HUDEP-2 (cell line): ENCODE data around the gene FAN1.

Experiments
- DNase-seq, 76 experiments: peaks; one replicate each; lab custom pipeline; 2025; ENCODE audit not compliant: unreplicated experiment in 76 of 76; lab: John Stamatoyannopoulos, UW

The FAN1 gene

DNA sequence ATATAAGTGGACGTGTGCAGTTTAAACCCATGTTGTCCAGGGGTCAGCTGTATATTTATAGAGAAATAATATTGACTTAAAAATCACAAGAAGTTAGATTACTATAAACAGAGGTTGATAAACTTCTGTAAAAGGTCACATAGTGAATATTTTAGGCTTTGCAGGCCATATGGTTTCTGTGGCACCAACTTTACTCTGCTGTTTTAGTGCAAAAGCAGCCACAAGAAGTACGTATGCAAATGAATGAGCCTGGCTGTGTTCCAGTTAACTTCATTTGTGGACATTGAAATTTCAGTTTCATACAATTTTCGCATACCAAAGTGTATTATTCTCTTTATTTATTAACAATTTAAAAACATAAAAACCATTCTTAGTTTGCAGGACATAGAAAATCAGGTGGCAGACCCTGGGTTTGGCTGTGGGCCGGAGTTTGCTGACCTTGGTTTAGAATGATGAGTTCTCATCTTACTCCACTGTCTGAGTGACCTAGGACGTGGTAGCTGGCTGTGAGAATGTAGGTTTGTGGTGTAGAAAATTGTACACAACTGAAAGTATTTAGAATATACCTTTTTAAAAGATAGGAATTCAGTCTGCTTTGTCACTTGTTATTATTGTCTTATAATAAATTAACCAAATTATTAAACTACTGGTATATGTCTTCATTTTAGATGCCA lies 16.3 kb downstream of the FAN1 start:
- DNase-seq = no peak

DNA sequence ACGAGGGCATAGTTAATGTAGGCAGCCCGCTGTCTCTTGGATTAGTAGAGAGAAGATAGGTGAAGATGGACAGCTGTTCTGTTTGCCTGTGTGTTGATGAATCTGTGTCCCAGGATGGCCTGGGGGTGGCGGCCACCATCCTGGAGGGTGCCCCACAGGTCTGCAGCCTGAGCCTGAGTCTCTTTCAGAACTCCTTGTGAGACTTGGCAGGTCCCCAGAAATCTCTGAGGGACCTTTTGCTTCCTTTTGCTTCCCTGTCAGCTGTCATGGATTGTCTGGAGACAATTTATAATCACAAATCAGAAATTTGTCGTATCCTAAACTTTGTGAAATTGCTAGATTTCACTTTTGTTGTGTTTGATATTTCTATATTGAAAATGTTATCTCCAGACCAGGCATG lies 17.4 kb downstream of the FAN1 start:
- no peak for DNase-seq

DNA sequence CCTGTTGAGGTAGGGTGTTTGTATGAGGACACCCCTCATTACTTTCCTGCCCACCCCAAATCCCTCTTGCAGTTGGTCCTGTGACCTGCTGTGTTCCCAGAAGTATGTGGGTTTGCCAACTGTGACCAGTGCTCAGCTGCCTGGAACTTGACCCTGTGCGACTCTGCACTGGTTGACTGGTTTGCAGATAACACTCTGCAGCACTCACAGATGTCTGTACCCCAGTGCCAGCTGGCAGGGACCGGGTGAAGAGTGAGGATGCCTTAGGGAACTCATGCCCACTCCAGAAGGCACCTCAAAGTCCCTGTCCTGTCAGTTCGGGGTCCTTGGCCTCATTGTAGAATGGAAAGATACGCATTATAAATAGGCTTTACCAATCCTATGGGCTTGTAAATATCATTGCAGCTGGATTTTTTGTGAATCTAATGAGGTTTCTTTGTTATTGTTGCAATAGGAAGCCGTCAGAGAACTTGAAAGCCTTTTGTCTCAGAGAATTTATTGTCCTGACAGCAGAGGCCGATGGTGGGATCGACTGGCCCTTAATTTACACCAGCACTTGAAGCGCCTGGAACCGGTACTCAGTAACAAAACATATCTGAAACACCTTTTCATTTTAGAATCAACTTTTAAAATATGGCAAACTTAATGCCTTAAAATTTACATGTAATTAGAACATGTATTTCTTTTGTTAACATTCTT lies 18.2 kb downstream of the FAN1 start:
- no peak for DNase-seq

DNA sequence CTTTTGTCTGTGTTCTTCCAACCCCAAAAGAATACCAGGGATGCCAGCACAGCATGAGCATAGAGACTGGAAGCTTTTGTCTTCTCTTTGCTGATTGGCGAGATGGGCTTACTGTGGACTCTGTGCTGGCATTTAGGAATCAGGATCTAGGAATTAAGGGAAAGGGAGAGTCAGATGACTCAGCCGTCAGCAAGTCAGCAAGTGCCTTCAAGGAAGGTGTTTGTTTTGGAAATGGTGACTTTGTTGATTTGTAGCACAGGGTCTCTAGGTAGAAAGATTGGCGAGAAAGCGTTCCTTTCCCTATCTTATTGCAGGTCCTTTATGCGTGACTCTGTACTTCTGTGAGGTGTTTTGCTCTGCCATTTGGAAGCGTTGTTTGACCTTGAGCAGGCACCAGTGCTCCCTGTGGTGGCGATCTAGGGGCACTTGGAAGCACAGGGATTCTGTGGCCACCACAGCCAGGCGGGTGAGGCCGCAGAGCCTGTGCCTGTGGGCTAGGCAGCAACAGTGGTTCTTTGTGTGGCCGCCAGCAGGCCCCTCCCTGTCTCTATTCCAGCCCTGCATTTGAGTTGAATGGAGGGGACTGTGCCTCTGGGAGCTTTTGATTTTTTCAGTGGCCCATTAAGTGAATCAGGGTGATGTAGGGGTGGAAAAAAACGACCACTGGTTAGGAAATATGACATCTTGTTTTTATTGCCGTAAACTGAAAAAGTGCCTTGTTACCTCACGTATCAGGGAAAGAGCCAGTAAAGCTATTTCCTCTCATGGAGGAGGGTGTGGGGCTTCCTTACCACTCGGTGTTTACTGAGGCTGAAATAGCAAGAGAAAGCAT lies 19.0 kb downstream of the FAN1 start:
- DNase-seq = no peak

DNA sequence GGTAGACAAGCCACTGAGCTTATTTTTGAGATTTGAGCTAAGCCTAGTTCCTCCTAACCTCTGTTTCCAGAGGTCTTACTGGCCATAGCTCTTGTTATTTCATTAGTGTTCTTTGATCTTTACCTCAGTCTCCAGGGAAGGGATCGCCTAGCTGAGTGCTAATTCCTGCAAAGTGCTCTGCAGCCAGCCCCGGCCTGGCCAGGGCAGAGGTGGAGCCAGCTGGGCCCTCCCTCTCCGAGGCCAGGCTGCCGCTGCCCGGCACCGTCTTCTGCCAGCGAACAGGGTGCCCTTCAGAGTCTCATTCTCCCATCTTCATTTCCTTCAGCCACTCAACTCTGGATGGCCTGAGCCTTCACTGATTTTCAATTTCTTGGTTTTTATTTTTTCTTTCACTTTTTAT lies 19.7 kb downstream of the FAN1 start:
- DNase-seq = no peak

DNA sequence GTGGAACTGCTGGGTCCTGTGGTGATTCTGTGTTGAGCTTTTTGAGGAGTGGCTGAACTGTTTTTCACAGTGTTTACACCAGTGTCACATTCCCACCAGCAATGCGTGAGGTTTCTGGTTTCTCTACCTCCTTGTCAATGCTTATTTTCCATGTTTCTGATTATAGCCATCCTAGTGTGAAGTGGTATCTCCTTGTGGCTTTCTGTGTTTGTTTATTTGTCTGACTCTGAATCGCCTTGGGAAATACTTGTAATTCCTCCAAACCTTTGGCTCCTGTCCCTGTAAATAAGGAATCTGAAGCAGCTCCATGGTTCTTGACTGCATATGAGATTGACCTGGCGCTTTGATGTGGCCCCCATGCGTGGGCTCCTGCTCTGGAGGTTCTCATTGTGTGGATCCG lies 20.6 kb downstream of the FAN1 start:
- no peak for DNase-seq

DNA sequence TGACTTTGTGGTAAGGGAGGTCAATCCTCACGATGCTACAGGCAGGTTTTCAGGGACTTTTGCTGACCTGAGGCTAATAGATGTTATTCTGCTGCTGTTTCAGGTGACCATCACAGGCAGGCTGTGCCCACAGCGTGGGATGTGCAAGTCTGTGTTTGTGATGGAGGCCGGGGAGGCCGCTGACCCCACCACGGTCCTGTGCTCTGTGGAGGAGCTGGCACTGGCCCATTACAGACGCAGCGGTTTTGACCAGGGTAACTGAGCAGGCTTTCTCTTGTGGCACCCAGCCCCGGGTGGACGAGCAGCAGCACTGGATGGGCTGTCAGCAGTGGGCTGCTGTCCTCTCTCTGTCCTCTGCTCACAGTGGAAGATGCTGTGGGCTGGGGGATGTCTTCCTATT lies 22.0 kb downstream of the FAN1 start:
- DNase-seq = no peak

DNA sequence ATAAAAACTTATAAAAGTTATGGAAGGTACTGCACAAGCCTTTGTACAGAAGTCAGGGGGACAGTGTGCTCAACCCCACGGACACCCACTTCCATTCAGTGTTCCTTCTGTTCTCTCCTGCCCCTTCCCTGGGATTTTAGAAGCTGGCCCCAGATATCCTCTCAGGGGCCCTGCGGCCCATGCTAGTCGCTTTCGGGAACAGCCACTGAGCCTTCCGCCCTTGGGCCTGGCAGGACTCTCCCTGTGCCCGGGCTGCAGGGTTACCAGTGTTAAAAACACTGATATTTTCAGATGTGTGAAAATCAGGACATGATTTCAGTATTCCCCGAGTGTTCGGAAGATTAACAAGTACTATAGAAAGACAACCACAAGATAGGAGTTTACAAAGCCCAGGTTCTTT lies 22.4 kb downstream of the FAN1 start:
- DNase-seq = no peak

DNA sequence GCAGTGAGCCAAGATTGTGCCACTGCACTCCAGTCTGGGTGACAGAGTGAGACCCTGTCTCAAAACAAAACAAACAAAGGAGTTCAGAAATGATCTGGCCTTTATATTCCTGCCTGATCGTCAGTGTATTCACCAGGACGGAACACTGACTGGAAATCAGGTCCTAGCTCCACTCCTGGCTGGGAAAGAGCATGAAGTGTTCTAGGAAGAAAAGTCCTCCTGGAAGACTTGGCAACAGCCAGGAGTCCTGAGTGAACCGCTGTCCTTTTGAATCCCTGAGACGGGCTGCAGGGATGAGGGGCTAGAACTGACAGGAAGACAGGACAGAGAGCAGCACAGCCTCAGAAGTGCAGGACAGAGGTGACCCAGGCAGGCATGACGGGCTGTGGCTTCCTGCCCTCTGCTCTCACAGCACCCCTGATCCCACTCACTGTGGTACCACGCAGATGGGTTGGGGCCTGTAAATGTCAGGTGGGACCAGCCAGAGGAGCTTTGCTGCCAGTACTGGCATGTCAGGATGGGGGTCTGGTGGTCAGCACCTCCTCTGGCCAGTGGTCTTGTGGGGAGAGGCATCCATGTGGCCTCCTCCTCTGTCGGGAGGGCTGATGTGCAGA lies 23.5 kb downstream of the FAN1 start:
- no peak for DNase-seq

DNA sequence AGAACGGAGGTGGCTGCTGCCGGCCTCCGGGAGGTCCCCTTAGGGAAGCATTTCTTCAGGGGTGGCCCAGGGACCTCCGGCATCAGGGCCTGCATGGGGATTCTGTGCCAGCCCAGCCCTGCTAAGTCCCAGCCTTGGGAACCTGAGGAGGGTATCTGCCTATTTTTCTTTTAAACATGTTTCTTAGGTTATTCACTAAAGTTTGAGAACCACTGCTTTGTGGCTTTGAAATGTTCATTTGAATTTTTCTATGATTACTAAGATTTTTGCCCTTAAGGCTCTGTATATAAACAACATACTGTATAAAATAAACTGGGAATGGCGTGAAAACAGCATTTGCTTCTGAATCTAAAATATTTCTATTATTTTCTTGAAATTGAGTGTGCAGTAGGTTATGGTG lies 24.4 kb downstream of the FAN1 start:
- no peak for DNase-seq

DNA sequence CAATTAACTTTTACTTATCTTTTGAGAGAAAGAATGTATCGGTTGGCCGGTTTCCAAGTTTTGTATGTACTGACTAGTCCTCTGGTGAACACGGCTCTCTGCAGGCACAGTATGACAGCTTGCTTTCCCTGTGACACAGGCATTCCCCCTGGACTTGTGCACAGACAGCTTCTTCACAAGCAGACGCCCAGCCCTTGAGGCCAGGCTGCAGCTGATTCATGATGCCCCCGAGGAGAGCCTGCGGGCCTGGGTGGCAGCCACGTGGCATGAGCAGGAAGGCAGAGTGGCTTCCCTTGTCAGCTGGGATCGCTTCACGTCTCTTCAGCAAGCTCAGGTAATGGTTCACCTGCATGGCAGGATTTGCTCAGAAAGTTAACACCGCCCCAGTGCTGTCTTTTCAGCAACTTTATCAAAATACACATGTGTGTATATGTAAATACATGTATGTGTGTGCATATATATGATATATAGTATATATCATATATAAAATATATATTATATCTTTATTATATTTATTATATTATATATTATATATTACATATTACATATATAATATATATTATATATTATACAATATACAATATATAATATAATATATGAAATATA lies 25.5 kb downstream of the FAN1 start:
- no peak for DNase-seq

DNA sequence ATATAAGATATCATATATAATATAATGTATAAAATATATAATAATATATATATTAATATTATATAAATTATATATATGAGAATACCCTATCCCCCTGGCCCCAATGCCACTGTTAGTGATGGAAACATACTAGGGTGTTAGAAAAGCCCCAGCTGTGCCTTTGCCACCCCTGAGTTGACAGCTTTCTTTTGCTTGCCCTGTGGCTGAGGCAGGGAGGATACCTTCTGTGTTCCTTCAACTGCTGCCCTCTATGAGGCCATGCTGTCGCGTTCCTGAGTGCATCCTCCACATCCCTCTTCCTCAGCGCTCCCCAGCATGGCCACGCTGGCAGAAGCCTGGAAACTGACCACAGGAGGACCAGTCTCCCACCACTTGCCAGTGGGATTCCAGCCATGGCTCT lies 26.3 kb downstream of the FAN1 start:
- DNase-seq = no peak

DNA sequence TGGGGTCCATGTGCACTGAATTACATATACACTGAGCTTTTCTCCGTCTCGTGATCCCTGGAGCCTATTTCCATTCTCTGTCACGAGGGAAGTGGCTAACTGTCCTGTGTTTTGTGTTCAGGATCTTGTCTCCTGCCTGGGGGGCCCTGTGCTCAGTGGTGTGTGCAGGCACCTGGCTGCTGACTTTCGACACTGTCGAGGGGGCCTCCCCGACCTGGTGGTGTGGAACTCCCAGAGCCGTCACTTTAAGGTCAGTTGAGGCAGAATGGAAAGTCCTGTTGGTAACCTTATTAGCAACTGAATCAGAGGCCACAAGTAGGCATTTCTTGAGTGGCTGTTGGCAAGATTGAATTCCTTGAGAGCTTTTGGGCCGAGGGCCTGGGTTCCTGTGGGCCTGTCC lies 26.7 kb downstream of the FAN1 start:
- no peak for DNase-seq

DNA sequence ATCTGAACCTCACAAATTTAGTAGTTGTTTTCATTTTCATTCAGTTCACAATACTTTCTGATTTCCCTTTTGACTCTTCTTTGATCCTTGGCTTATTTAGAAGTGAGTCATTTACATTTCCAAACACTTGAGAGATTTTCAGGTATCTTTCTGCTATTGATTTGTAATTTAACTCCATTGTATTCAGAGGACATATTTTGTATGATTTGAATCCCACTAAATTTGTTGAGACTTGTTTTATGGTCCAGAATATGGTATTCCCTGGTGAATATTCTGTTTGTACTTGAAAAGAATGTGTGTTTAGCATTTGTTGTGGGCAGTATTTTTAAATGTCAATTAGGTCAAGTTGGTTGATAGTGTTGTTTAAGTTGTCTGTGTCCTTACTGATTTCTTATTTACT lies 29.6 kb downstream of the FAN1 start:
- no peak for DNase-seq

DNA sequence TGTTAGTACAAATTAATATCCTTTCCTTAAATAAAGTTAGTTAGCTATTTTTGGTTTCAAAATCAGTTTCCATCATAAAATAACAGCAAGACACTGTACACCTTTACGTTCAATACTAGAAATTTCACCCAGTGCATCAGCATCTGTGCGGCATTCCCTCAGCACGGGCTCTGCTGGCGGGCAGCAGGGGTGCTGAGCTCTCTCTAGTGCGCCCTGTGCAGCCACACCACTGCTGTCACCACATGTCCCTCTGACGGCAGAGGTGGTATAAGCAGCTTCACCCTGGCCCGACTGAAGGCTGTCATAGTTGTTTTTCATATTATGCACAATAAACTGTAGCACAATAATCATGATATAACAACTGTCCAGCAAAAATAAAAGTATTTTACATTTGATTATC lies 35.4 kb downstream of the FAN1 start:
- DNase-seq = no peak

DNA sequence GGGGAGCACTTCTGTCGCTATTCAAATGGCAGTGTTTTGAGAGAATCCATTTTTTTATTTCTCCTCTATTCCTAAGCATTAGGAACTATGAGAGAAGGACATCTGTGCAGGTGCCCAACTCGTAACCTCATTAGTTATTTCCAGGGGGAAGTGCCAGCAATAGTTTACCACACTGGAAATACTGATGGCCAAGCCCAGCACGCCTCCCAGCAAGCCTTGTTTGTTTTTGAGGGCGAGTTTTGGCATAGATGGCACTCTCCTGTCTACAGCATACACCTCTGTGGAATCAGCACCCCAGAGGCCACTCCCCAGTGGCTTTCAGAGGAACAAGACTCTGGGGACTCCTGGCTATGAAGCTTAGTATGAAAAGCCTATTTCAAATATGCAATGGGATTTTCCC lies 36.6 kb downstream of the FAN1 start:
- no peak for DNase-seq

DNA sequence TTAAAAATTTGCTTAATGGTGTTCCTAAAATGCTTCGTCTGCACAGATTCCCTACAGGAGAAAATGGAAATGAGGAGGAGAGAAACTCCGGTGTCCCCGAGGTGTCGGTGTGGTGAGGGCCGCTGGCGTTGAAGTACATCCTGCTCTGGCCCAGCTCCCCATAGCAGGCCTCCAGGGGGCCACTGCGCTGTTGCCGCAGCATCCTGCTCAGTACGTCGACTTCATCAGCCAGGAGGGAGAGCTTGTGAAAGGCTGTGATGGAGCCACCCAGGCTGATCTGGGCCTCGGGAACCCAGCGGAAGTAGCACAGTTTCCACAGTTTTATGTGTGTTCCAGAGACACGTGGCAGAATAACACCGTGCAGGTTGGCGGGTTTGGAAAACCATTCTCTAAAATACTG lies 37.8 kb downstream of the FAN1 start:
- DNase-seq = no peak

DNA sequence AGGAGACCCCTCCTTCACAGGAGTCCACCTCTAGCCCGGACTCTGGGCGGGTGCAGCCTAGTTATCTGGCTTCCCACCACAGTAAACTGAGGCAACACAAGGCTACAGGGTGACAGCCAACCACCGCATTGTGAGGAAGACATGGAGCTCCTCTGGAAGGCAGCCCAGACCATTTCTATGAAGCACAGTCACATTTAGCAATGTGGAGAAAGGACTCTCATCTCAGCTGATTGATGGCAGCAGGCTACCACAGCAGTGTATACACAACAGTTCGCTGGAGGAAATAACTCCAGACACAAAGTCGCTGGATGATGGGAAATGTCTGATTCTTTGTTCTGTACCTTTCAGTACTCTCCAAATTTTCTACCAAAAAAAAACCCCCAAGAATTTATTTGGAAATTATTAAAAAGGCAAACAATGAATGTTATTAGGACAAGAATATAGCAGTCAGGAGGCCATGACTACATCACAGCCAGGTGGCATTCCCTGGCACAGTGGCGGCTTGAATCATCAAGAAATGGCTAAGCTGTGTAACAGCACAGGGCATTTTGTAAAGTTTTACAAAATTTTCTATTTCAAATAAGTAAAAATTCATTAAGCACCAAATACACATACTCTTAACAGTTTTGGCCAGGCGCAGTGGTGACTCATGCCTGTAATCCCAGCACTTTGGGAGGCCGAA lies 40.1 kb downstream of the FAN1 start:
- DNase-seq = no peak

DNA sequence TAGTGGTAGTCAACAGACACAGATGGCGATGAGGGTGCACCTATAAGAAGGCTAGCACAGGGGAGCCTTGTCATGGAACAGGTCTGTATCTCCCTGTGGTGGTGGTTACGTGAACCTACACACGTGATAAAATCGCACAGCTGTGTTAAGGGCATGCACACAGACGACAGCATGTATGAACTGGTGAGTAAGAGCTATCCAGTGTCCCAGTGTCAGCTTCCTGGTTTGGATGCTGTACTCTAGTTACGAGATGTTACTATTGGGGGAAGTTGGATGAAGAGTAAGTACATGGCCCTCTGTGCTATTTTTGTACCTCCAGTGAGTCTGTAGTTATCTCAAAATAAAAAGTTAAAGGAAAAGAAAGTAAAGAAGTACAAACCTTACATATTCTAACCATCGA lies 49.5 kb downstream of the FAN1 start:
- no peak for DNase-seq

DNA sequence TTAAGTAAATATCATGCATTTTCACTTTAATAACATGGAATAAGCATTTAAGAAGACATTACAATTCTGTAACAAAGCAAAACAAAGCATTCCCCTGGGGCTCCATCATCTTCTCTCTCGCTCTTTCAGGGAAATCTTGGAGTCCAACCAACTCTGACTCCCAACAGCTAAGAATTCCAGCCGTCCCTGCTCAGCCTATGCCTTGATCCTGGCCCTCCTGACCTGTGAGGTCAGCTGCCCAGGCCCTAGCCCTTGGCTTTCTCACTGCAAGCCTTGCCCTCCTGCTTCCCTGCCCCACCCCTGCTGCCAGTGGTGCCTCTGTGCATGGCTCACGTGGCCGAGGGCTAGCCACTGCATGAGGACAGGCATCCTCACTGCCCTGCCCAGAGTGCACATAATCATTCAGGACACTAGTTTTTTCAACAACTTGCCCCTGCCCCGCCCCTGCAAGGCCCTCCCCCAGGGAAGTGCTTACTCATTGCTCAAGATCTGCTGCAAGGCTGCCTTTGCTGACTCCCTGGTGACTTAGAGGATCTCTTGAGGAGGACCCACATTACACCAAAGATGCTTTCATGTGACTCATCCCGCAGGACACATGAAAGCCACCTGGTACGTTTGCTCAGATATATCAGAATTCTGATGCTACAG lies 50.1 kb downstream of the FAN1 start:
- DNase-seq = peak in 59 of 76 experiments; percentile 4 to 71 (median 34)
